NCI-H2227 treated with DMSO at 0.1 percent for 48 hours (cell line): ENCODE data around the gene KLHL17.
"Not testable (repeated sequence)": the region's sequence is repeated elsewhere in the genome, so short reads cannot be mapped to it uniquely, and the experiment has no call there.

Source experiments
- DNase-seq: peaks from one replicate; lab custom pipeline; 2025; lab: John Stamatoyannopoulos, UW

Gene KLHL17

DNA sequence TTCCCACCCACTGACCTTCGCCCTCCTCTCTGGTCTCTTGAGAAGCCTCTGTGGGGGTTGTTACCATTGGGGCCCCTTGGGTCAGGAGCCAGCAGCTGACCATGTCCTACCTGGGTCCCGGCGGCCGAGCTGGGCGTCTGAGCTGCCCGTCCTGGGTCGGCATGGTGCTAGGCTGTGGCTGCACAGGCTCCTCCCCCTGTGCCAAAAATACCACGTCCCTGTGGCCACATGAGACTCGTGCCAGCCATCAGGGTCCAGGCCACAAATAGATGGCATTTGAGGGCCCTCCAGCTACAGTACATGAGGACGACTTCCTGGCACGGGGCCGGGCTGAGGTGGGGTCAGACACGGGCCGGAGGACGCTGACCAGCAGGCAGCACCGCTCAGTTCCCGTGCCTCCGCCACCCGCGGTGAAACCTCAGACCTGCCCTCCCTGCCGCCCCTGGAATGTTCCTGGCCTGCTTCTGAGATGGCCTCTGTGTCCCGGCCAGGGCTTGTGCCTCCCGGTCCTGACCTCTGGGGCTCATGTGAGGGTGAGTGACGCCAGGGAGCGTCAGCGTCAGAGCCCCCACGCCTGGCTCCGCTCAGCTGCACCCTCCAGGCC is 21.7 kb downstream of the KLHL17 start, which contains the start of gene PERM1:
Gene PERM1 (minus strand): TSS at position 139 of the 604 bp plus-strand sequence. CDS start 1,064 bp downstream, outside the sequence.
- no peak for DNase-seq

DNA sequence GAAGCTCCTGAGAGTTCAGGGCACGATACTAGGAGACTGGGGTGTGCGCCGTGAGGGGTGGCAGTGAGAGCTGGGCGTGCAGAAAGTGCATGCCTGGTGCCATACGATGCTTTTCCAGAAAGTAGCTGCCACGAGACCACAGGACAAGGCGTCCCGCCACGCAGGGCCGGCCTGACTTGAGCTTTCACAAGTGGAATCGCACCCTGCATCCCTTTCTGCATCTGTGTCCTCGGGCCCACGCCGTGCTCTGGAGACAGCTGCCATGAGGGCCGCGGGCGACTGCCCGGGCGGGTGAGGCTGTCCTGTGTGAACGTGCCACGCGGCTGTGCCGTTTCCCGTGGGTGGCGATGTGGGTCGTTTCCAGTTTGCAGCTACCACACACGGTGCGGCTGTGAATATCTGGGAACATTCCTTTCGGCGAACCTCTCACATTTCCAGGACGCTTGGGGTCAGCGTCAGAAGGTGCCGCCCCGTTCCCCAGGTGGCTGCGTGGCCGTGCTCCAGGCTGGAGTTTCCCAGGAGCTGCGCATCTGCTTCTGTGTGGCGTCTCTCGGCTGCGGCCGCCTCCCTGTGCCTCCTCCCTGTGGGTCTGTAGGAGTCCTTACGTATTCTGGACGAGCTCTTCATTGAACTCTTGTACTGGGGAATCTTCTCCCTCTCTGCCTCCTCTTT is 22.5 kb downstream of the KLHL17 start:
- no peak for DNase-seq

DNA sequence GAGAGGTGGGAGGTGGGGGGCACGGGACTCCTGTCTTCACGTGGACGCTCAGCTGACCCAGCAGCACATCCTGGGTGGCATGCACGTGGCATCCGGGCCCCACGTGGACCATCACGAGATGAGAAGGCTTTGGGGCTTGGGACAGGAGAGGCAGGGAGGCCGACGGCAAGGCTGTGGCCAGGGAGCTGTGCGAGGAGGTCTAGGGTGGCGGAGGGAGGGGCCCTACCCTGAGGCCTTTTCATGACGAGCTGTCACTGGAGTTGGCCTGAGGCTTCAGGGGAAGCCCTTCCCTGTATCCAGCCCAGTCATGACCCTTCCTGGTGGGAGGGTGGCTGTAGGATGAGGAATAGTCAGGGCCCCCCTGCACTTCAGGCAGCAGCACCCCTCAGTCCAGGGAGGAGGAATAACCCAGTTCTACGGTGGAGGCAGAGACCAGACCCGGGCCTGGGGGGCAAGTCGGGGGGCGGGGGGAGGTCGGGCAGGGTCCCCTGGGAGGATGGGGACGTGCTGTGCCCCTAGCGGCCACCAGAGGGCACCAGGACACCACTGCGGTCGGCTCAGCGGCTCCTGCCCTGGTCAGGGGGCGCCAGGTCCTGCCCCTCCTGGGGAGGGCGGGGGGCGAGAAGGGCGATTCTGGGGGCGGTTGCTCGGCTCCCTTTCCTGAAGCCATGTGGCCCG is 23.6 kb downstream of the KLHL17 start:
- no peak for DNase-seq

DNA sequence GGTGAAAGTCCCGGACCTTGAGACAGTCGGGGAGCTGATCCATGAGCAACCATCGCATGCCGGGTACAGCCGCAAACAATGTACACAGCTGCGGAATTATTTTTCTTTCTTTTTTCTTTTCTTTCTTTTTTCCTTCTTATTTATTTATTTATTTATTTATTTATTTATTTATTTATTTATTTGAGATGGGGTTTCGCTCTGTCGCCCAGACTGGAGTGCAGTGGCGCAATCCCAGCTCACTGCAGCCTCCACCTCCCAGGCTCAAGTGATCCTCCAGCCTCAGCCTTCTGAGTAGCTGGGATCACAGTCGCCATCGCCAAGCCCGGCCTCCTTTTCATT is 24.1 kb downstream of the KLHL17 start:
- DNase-seq, result no peak

DNA sequence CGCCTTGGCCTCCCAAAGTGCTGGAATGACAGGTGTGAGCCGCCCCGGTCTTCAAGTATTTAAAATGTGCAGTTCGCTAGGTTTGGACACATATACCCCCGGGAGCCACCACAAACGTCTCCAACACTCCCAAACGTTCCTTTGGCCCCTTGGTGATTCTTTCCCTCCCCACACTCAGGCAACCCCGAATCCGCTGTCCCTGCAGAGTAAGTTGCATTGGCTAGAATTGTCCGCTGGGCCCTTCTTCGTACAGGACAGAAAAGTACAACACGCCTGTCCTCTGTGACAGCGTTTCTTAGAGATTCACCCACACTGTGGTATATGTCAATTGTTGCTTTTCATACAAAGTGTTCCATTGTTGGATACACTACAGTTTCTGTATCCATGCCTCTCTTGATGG is 24.7 kb downstream of the KLHL17 start:
- DNase-seq, result no peak

DNA sequence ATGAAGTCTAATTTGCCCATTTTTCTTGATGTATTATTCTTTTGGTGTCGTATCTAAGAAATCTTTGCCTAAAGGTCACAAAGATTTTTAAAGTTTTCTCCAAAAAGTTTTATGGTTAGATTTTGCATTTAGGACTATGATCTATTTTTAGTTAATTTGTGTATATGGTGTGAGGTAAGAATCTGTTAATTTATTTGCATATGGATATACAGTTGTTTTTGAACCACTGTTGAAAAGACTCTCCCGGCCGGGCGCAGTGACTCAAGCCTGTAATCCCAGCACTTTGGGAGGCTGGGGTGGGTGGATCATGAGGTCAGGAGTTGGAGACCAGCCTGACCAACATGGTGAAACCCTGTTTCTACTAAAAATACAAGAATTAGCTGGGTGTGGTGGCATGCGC is 27.7 kb downstream of the KLHL17 start:
- not testable (repeated sequence) for DNase-seq

DNA sequence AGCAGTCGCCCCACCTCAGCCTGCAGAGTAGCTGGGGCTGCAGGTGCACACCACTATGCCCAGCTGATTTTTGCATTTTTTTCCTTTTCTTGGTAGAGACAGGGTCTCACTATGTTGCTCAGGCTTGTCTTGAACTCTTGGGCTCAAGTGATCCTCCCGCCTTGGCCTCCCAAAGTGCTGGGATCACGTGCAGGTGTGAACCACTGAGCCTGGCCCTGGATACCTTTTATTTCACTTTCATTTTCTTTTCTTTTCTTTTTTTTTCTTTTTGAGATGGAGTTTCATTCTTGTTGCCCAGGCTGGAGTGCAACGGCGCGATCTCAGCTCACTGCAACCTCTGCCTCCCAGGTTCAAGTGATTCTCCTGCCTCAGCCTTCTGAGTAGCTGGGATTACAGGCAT is 30.9 kb downstream of the KLHL17 start:
- DNase-seq, result not testable (repeated sequence)

DNA sequence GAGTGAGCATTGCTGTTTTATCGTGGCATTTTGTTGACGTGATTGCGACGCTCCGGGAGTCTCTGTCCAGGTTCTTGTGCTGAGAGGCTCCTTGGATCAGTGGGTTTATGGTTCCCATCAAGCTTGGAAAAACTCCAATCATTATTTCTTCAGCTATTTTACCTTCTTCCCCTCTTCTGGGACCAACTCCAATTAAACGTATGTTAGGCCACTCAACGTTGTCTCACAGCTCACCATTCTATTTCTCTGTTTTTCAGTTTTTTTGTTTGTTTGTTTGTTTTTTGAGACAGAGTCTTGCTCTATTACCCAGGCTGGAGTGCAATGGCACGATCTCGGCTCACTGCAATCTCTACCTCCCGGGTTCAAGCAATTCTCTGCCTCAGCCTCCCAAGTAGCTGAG is 31.5 kb downstream of the KLHL17 start:
- DNase-seq, result no peak

DNA sequence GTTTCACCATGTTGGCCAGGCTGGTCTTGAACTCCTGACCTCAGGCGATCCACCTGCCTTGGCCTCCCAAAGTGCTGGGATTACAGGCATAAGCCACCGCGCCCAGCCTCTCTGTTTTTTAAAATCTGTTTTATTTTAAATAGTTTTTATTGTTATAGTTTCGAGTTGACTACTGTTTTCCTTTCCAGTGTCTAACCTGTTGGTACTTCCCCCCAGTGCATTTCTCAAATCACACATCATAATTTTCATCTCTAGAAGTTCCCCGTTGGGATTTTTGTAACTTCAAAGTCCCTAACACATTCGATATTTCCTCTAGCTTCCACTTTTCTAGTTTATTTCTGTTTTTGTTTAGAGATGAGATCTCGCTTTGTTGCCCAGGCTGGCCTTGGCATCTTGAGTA is 32.0 kb downstream of the KLHL17 start:
- no peak for DNase-seq

DNA sequence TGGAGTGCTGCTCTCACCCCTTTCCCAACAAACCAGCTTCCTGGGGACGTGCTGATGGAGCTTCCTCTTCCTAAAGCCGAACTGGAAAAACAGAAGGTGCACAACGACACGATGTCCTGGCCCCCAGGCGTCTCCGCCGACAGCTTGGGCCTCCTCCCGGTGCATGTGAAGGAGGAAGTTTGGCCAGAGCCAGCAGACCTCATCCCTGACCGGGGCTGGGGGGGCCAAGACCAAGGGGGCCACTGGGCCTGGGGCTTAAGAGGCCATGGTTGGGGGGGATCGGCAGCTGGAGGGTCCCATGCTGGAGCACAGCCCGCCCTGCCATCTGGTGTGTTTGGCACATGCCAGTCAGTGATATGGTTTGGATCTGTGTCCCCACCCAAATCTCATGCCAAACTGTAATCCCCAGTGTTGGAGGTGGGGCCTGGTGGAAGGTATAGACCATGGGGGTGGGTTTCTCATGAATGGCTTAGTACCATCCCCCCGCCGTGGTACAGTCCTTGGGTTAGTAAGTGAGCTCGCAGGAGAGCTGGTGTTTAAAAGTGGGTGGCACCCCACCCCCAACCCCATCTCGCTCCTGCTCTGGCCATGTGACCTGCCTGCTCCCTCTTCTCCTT is 33.1 kb downstream of the KLHL17 start:
- no peak for DNase-seq

DNA sequence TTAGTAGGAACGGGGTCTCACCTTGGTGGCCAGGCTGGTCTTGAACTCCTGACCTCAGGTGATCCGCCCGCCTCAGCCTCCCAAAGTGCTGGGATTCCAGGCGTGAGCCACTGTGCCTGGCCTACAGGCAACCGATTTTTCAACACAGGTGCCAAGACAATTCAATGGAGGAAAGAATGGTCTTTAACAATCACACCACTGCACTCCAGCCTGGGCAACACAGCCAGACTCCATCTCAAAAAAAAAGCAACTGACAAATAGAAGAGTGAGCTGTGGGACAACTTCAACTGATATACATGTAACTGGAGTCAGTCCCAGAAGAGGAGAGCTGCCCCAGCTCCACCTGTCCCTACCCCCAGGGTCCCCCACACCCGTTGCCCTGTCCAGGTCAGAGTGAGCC is 34.2 kb downstream of the KLHL17 start:
- not testable (repeated sequence) for DNase-seq

DNA sequence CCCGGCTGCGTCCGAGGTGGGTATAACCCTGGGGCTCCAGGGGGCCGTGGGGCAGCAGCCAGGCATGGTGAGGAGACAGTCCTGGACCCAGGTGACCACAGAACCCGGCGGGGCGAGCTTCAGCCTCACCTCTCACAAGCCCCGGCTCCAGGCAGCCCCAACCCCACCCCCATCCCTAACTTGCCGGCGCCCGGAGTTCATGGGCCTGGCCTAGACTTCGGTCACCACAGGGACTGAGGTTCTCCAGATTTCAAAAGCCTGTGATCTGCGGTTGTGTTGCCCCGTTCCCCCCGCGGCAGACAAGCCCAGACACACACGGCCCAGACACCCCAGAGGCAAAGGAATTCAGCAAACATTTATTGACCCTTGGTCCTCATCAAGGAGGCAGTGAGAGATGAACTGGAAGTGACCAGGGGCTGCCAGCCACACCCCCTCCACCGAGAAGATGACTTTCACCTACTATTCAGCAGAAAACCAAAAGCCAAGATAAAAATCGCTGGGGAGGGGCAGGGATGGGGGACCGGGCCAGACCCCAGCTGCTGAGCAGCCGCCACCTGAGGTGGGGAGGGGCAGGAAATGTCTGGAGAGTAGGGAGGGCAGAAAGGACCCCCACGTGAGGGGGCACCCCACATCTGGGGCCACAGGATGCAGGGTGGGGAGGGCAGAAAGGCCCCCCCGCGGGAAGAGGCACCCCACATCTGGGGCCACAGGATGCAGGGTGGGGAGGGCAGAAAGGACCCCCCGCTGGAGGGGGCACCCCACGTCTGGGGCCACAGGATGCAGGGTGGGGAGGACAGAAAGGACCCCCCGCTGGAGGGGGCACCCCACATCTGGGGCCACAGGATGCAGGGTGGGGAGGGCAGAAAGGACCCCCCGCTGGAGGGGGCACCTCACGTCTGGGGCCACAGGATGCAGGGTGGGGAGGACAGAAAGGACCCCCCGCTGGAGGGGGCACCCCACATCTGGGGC is 35.6 kb downstream of the KLHL17 start:
- DNase-seq, result no peak

DNA sequence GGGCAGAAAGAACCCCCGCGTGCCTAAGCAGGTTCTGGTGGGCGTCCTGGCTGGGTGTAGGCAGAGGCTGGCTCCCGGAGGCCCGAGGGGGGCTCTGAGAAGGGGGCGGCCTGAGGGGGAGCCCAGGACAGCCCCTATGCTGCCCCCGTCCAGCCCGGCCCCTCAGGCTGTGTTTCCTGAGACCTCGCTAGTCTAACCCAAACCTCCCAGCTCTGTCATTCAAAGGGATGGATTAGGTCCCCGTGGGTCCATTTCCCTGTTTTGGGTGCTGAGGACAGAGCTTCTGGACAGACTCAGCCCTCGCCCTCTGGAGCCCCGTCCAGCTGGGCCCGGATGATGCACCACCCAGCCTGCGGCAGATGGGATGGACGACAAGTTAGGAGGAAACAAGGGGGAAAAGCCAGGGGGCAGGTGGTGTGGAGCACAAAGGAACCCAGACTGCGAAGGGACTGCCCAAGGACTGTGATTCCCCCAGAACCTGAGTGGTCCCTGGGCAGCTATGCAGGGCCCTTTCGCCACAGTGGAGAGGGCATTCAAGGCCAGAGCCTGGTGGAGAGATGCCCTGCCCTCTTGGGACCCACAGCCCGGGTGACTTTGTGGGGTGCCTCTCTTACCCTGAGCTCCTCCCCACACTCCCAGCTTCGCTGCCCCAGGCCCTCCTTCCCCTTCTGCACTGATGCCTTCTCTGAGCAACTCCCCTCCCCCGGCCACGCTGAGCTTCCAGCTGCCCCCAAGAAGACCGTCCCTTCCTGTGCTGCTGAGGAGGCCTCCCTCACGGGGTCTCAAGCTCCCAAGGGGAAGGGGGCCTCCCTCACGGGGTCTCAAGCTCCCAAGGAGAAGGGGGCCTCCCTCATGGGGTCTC is 36.7 kb downstream of the KLHL17 start:
- DNase-seq, result no peak

DNA sequence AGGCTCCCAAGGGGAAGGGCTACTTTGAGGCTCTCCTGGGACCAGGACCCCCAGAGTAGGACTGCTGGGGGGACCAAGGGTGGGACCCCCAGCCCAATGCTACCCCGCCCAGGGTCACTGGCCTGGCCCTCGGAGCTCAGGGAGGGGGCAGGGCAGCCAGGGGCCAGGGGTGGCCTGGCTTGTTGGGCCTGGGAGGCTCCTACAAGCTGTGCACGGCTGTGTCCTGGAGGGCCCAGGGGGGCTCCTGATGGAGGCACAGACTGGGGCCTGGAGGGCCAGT is 37.3 kb downstream of the KLHL17 start:
- DNase-seq, result no peak

DNA sequence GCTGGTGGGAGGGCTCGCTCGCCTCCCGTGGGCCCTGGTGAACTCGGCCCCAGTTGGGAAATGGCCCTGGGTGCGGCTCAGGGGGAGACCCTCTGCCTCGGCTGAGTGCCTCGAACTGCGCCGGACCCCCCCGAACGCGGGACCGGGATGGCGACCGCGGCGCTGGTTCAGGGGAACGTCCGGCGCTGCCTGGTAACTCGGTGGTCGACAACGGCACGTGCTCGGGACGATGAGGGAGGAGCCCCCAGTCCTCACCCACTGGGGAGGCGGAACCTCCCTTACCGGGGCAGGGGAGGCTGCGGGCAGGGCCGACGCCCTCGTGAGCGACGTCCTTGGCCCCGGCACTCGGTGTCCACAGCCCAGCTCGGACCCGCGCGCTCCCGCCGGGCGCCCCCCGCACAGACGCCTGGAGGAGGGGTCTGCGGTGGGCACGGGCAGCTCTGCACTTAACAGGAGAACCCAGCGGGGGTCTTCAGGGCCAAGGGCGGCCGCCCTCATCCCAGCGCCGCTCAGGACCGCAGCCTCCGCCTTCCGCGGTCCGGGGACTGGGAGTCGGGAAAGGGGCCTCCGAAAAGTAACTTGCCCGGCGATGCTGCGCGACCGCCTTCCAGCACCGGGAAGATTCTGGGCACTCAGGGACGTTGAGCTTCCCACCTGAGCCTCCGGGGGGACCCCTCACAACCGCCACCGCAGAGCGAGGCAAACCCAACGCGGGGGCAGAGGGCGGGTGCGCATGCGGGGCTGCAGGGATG is 37.8 kb downstream of the KLHL17 start:
- DNase-seq, result no peak

DNA sequence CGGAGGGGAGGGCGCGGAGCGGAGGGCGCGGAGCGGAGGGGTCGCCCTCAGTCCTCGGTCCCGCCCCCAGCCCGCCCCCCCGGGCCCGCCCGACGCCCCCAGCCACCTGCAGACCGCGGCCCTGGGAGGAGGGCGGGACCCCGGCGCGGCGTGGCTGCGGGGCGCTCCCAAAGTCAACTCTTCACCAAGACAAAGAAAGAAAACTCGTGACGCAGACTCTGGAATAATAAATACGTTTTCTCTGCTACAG is 38.3 kb downstream of the KLHL17 start:
- peak; percentile 28 for DNase-seq

DNA sequence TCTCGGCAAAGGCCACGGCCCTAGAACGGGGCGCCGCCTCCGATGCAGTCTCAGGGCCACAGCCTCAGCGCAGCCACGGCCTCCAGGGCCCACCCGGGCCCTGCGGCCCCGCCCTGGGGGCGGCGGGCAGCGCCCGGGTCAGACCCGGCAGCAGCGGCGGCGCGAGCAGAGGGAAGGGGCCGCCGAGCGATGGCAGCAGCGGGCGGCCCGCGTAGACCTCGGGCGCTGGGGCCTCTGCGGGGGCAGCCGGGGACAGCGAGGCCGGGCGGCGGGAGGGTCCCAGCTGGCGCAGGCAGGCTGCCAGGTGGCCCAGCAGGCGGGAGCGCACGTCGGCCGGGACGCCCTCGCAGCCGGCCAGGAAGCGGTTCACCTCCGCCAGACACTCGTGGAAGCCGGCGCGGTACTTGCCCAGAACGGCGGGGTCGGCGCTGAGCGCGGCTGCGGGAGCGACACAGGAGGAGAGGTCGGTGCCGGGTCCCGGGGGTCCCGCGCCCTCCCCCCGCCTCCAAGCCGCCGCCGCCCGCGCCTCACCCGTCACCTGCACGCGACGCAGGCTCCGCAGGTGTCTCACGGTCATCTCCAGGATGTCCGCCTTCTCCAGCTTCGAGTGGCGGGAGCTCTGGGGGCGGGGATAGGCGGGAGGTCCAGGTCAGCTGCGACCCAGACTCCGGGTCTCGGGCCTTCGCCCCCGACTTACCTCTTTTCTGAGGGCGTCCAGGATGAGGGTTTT is 38.8 kb downstream of the KLHL17 start:
- DNase-seq, result no peak

DNA sequence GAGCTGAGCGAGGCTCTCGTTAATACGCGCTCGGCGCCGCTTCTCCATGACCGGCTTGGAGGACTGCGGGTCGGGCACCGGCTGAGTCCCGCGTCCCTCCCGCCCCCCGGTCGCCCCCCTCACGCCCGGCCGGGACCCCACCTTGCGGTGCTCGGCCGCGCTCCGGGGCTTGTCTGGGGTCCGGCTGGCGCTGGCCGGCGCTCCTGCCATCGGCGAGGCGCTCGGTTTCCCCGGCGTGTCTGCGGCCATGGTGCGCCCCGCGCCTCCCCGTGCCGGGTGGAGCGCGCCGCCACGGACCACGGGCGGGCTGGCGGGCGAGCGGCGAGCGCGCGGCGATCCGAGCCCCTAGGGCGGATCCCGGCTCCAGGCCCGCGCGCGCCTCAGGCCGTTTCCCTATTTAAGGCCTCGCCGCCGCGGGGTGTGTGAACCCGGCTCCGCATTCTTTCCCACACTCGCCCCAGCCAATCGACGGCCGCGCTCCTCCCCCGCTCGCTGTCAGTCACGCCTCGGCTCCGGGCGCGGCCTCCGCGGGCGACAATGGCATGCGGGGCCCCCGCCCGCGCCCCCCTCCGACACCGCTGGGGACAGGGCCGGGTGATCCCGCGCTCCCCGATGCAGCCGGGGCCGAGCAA is 39.5 kb downstream of the KLHL17 start, which contains the start of gene HES4:
Gene HES4 (minus strand): TSS at position 373 of the 632 bp plus-strand sequence. CDS start 124 bp downstream, at position 249.
- DNase-seq, result peak; percentile 91

DNA sequence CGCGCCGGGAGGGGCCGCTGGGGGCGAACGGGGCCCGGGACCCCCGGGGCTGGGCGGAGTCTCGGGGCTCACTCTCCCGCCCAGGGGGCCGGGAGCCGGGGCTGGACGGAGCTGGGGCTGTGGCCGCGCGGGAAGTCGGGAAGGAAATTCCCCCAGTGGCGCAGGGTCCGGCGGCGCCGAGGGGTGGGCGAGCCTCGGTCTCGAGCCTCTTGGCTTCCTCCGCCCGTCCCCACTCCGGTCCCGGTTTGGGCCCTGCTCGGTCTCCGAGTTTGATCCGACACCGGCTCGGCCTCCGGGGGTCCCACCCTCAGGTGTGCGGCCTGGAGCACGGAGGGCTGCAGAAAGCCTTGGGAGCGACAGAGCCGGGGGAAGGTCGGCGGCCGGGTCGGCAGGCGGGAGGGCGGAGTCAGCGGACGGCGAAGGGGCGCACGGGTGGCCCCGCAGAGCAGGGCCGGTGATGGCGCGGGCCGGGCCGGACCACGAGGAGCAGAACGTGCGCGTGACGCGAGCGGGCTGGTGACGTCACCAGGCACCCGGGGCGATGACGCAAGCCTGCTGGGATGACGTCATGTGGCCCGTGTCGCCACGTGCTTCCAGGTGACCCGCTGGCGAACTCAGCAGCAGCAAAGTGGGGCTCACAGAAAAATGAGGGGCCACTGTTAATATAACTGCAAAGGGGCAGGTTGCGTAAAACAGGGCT is 40.1 kb downstream of the KLHL17 start:
- peak; percentile 79 for DNase-seq
